OCI-LY7 (cell line): ENCODE measurements around the gene ACVR1B. TPM values are rescaled to one million over a fixed set of nuclear protein-coding genes. Genes with fewer than 3 reads are reported as not detected.
A peak's percentile ranks its signal among the peaks of the same experiment; 100 is the strongest.

ENCODE experiments used
- BruUV-seq: library from RNA; stranded (reverse); fragments of 400-500 nt; replicated peaks from 2 replicates; lab custom pipeline; 2021; lab: Mats Ljungman, UMichigan
- CTCF ChIA-PET: fragments of 300-600 bp; sonication (Branson Sonifier 250); formaldehyde crosslinking; loops from one replicate; lab custom pipeline; 2022; ENCODE audit warnings: antibody characterized with exemption; ENCODE audit not compliant: unreplicated experiment; lab: Charles Lee
- POLR2A ChIA-PET: fragments of 300-600 bp; sonication (Branson Sonifier 250); formaldehyde crosslinking; loops from one replicate; lab custom pipeline; 2022; ENCODE audit warnings: antibody characterized with exemption; lab: Charles Lee
- DNase-seq: peaks from one replicate; pipeline ENCODE4 v3.0.0-alpha.2; 2015; ENCODE audit warnings: low spot score
- H2AFZ ChIP-seq: fragments of 200-600 bp; sonication (generic), shearing (Covaris generic); 2 replicates; pipeline ENCODE4 v1.6.1; 2014; ENCODE audit warnings: mild to moderate bottlenecking, antibody characterized with exemption, low read length, moderate library complexity
- H3K27ac ChIP-seq: fragments of 200-600 bp; sonication (generic); 2 replicates; pipeline ENCODE4 v1.5.1; 2014; ENCODE audit warnings: mixed run types, low read depth, mild to moderate bottlenecking, moderate library complexity, low read length, inconsistent platforms; ENCODE audit not compliant: poor library complexity, severe bottlenecking
- H3K36me3 ChIP-seq: fragments of 200-600 bp; sonication (generic); 2 replicates; pipeline ENCODE4 v1.6.1; 2014; ENCODE audit warnings: mild to moderate bottlenecking, antibody characterized with exemption, low read length, moderate library complexity, mixed read lengths; ENCODE audit not compliant: insufficient read depth
- H3K4me1 ChIP-seq: fragments of 200-600 bp; sonication (generic); 2 replicates; pipeline ENCODE4 v1.5.1; 2014; ENCODE audit warnings: mild to moderate bottlenecking, low read length; ENCODE audit not compliant: insufficient read depth, poor library complexity, severe bottlenecking
- H3K4me2 ChIP-seq: fragments of 200-600 bp; sonication (generic); 2 replicates; pipeline ENCODE4 v1.6.1; 2014; ENCODE audit warnings: mild to moderate bottlenecking, low read length
- H3K4me3 ChIP-seq: fragments of 200-600 bp; sonication (generic); 2 replicates; pipeline ENCODE4 v1.5.1; 2014; ENCODE audit warnings: mild to moderate bottlenecking, low read depth, low read length; ENCODE audit not compliant: poor library complexity, severe bottlenecking
- H3K79me2 ChIP-seq: fragments of 200-600 bp; sonication (generic); 2 replicates; pipeline ENCODE4 v1.6.1; 2016; ENCODE audit warnings: low read depth, mild to moderate bottlenecking, low read length, moderate library complexity, mixed read lengths; ENCODE audit not compliant: insufficient read depth
- H3K9me2 ChIP-seq: fragments of 200-600 bp; sonication (generic); 2 replicates; pipeline ENCODE4 v1.6.1; 2016; ENCODE audit warnings: mild to moderate bottlenecking, low read length, mixed read lengths; ENCODE audit not compliant: insufficient read depth
- H3K9me3 ChIP-seq: fragments of 200-600 bp; sonication (generic); 2 replicates; pipeline ENCODE4 v1.6.1; 2014; ENCODE audit warnings: mild to moderate bottlenecking, mixed run types, low read length, mixed read lengths
- H4K20me1 ChIP-seq: fragments of 200-600 bp; sonication (generic); 2 replicates; pipeline ENCODE4 v1.6.1; 2014; ENCODE audit warnings: mild to moderate bottlenecking, antibody characterized with exemption, low read length, moderate library complexity, mixed read lengths; ENCODE audit not compliant: insufficient read depth
- CTCF ChIP-seq: fragments of 200-600 bp; sonication (generic); conservative IDR thresholded peaks from 2 replicates; pipeline ENCODE4 v1.5.1; 2014; ENCODE audit warnings: mild to moderate bottlenecking, antibody characterized with exemption, low read length, moderate library complexity, mixed read lengths
- EZH2phosphoT487 ChIP-seq: fragments of 200-600 bp; sonication (generic); IDR thresholded peaks from 2 replicates; pipeline ENCODE4 v1.6.1; 2018; ENCODE audit warnings: low read depth, borderline replicate concordance, mild to moderate bottlenecking, mixed run types, antibody characterized with exemption, low read length, moderate library complexity, mixed read lengths
- intact Hi-C: fragments of 100-400 bp; cut with micrococcal nuclease; formaldehyde crosslinking; loops from one replicate; pipeline ENCODE4 v1.10.0; 2022; ENCODE audit not compliant: unreplicated experiment
- total RNA-seq, 2 experiments: library from RNA; depleted of rRNA in 1 of 2; stranded (reverse); fragments of >200 nt in 1 of 2; shearing (Covaris generic) in 1 of 2; gene quantifications; 2 replicates each; pipeline ENCODE4 v1.2.3, GENCODE V29; 2014 to 2022

The ACVR1B gene
- total RNA-seq, 2 experiments from 2014 or later, result 4.1 to 6.8 TPM

- intact Hi-C loops, result loop anchor here (2.0 kb wide), 2 partner anchors 53 to 87 kb away; no protein-coding TSS in a partner anchor
- no peak for TF ChIP-seq EZH2phosphoT487
- peak; percentile 99 for TF ChIP-seq CTCF
- Histone ChIP-seq H3K27ac (no peak overlapping the region), H3K79me2 (no peaks in the 10 kb centered on the region), H3K4me3 (no peak overlapping the region), H3K4me2 (0 out of 2 replicates have a peak overlapping the region, but pooled peaks have one; percentile 23), H3K36me3 (no peaks in the 10 kb centered on the region), H3K4me1 (peaks cover 6% of the 10 kb centered on the region), H4K20me1 (no peaks in the 10 kb centered on the region; the same call in 1 of the 2 replicates), H3K9me3 (no peaks in the 10 kb centered on the region), H3K9me2 (no peaks in the 10 kb centered on the region), H2AFZ (peak overlapping the region; percentile 47; the same call in 1 of the 2 replicates)
- CTCF ChIA-PET, result interaction anchor here (0.9 to 1.3 kb wide), 3 partner anchors 10 to 45 kb away, joined by 3 to 4 read pairs (median 3); no protein-coding TSS in a partner anchor
- POLR2A ChIA-PET, result no interaction called here
- no TSS peak for BruUV-seq
- DNase-seq, result peak; percentile 72
Measured at GRCh38 chr12:51980051-51980808, 28.7 kb downstream of the ACVR1B start.

- H3K9me3 ChIP-seq, result no peaks in the 10 kb centered on the region
- 0 out of 2 replicates have a peak overlapping the region, but pooled peaks have one; percentile 23 for H3K4me2 ChIP-seq
- no peak for TF ChIP-seq CTCF
- TF ChIP-seq EZH2phosphoT487, result no peak
- BruUV-seq, result no TSS peak
- no peaks in the 10 kb centered on the region for H3K79me2 ChIP-seq
- H3K27ac ChIP-seq, result no peak overlapping the region
- no peak for DNase-seq
- intact Hi-C loops, result loop anchor here (2.0 kb wide), 2 partner anchors 54 to 88 kb away; no protein-coding TSS in a partner anchor
- H3K4me1 ChIP-seq, result peaks cover 6% of the 10 kb centered on the region
- POLR2A ChIA-PET, result no interaction called here
- no peaks in the 10 kb centered on the region; the same call in 1 of the 2 replicates for H4K20me1 ChIP-seq
- H3K4me3 ChIP-seq, result no peak overlapping the region
- H3K36me3 ChIP-seq, result no peaks in the 10 kb centered on the region
- no peaks in the 10 kb centered on the region for H3K9me2 ChIP-seq
- CTCF ChIA-PET, result interaction anchor here (0.9 to 1.3 kb wide), 3 partner anchors 10 to 45 kb away, joined by 3 to 4 read pairs (median 3); no protein-coding TSS in a partner anchor
- peak overlapping the region; percentile 47; the same call in 1 of the 2 replicates for H2AFZ ChIP-seq
Measured at GRCh38 chr12:51980809-51981127, 29.3 kb downstream of the ACVR1B start.
